PFSK-1 (cell line): ENCODE measurements around the gene MKI67.

Experiments used
- FOXP2 ChIP-seq: optimal IDR thresholded peaks from 2 replicates; pipeline ENCODE3; 2011; ENCODE audit warnings: borderline replicate concordance, control low read depth, inconsistent platforms; ENCODE audit not compliant: insufficient read depth; ENCODE audit errors: extremely low read length, extremely low read depth
- POLR2AphosphoS5 ChIP-seq: IDR thresholded peaks from 2 replicates; pipeline ENCODE4 v1.6.1; 2012; ENCODE audit warnings: low read depth, mild to moderate bottlenecking, control low read depth, low read length, moderate library complexity
- REST ChIP-seq, 2 experiments: IDR thresholded peaks; 2 replicates each; pipeline versions ENCODE4 v1.6.1 to v1.8.0; 2011 to 2012; ENCODE audit warnings: low read depth in 2 of 2, low read length in 2 of 2, control low read depth in 1 of 2, inconsistent platforms in 1 of 2, mild to moderate bottlenecking in 1 of 2, moderate library complexity in 1 of 2; ENCODE audit not compliant: insufficient read depth in 1 of 2
- SIN3A ChIP-seq: IDR thresholded peaks from 2 replicates; pipeline ENCODE4 v1.6.1; 2012; ENCODE audit warnings: mild to moderate bottlenecking, low read length, moderate library complexity, borderline replicate concordance; ENCODE audit not compliant: insufficient read depth
- TAF1 ChIP-seq: IDR thresholded peaks from 2 replicates; pipeline ENCODE4 v1.6.1; 2012; ENCODE audit warnings: low read length, control low read depth, borderline replicate concordance; ENCODE audit not compliant: insufficient read depth

GRCh38 chr10:128102480-128103228 lies 23.6 kb downstream of the MKI67 start:
- TF ChIP-seq TAF1 (no peak), POLR2AphosphoS5 (no peak), SIN3A (no peak), REST (IDR thresholded peaks at IDR 0.05; ENCODE audit: insufficient read depth in 1 of 2, low read depth in 2 of 2, low read length in 2 of 2) (no peak), FOXP2 (no peak)
